ENCODE measurements around the gene SKAP2. TPM values are rescaled to one million over a fixed set of nuclear protein-coding genes. Genes with fewer than 3 reads are reported as not detected.

Gene SKAP2
- polyA plus RNA-seq, 1 experiment: 2.7 TPM

GRCh38 chr7:26729150-26729775, 135.1 kb downstream of the SKAP2 start:
- H3K27me3 ChIP-seq (ENCODE audit: control insufficient read depth, insufficient read depth, low read length): no peaks in the 10 kb centered on the region
- ChIA-PET CTCF (interaction anchor here (1.1 kb wide), 2 partner anchors 34 to 137 kb away, joined by 3 read pairs; no protein-coding TSS in a partner anchor), POLR2A (no interaction called here)
- H3K36me3 ChIP-seq (ENCODE audit: control insufficient read depth, insufficient read depth, low read length): no peaks in the 10 kb centered on the region
- no peak overlapping the region for H3K4me3 ChIP-seq (ENCODE audit: low read depth, low read length)
- DNase-seq (ENCODE audit: low read depth): no peak
- TF ChIP-seq CTCF (IDR thresholded peaks at IDR 0.05; ENCODE audit: insufficient read depth, low read depth, low read length): no peak

- Histone ChIP-seq H3K4me3 (ENCODE audit: low read depth, low read length) (no peak overlapping the region), H3K36me3 (ENCODE audit: control insufficient read depth, insufficient read depth, low read length) (no peaks in the 10 kb centered on the region), H3K27me3 (ENCODE audit: control insufficient read depth, insufficient read depth, low read length) (no peaks in the 10 kb centered on the region)
- no peak for DNase-seq (ENCODE audit: low read depth)
- CTCF ChIA-PET: no interaction called here
- no peak for TF ChIP-seq CTCF (IDR thresholded peaks at IDR 0.05; ENCODE audit: insufficient read depth, low read depth, low read length)
- POLR2A ChIA-PET: no interaction called here
Observed at GRCh38 chr7:26726051-26726450, 138.3 kb downstream of the SKAP2 start.

- CTCF ChIA-PET: no interaction called here
- Histone ChIP-seq H3K36me3 (ENCODE audit: control insufficient read depth, insufficient read depth, low read length) (no peaks in the 10 kb centered on the region), H3K27me3 (ENCODE audit: control insufficient read depth, insufficient read depth, low read length) (no peaks in the 10 kb centered on the region), H3K4me3 (ENCODE audit: low read depth, low read length) (no peak overlapping the region)
- TF ChIP-seq CTCF (IDR thresholded peaks at IDR 0.05; ENCODE audit: insufficient read depth, low read depth, low read length): no peak
- DNase-seq (ENCODE audit: low read depth): no peak
- POLR2A ChIA-PET: no interaction called here
Observed at GRCh38 chr7:26724795-26725194, 139.6 kb downstream of the SKAP2 start.

- ChIA-PET POLR2A (no interaction called here), CTCF (interaction anchor here (1.0 kb wide), 1 partner anchor 15 kb away, joined by 4 read pairs; no protein-coding TSS in a partner anchor)
- Histone ChIP-seq H3K36me3 (ENCODE audit: control insufficient read depth, insufficient read depth, low read length) (no peaks in the 10 kb centered on the region), H3K4me3 (ENCODE audit: low read depth, low read length) (no peak overlapping the region), H3K27me3 (ENCODE audit: control insufficient read depth, insufficient read depth, low read length) (no peaks in the 10 kb centered on the region)
- no peak for DNase-seq (ENCODE audit: low read depth)
- no peak for TF ChIP-seq CTCF (IDR thresholded peaks at IDR 0.05; ENCODE audit: insufficient read depth, low read depth, low read length)
Observed at GRCh38 chr7:26723129-26723528, 141.3 kb downstream of the SKAP2 start.

- no peak for DNase-seq (ENCODE audit: low read depth)
- Histone ChIP-seq H3K36me3 (ENCODE audit: control insufficient read depth, insufficient read depth, low read length) (no peaks in the 10 kb centered on the region), H3K27me3 (ENCODE audit: control insufficient read depth, insufficient read depth, low read length) (no peaks in the 10 kb centered on the region), H3K4me3 (ENCODE audit: low read depth, low read length) (no peak overlapping the region)
- no peak for TF ChIP-seq CTCF (IDR thresholded peaks at IDR 0.05; ENCODE audit: insufficient read depth, low read depth, low read length)
- POLR2A ChIA-PET: no interaction called here
- CTCF ChIA-PET: interaction anchor here (0.9 to 1.5 kb wide), 2 partner anchors 10 to 423 kb away, joined by 3 to 4 read pairs; no protein-coding TSS in a partner anchor
Observed at GRCh38 chr7:26721450-26721849, 142.9 kb downstream of the SKAP2 start.
